Neural cell (in vitro differentiated cells): Measurements from ENCODE around the gene KLC1. TPM values are rescaled to one million over a fixed set of nuclear protein-coding genes. Genes with fewer than 3 reads are reported as not detected.

Source experiments
- H2AFZ ChIP-seq: fragments of 200-600, 300-800 bp; sonication (generic), shearing (Covaris generic); 2 replicates; pipeline ENCODE4 v1.6.0; 2014; ENCODE audit warnings: low read depth, mild to moderate bottlenecking, antibody characterized with exemption, low read length, moderate library complexity
- H3F3A ChIP-seq: fragments of 200-600 bp; shearing (Covaris generic); 2 replicates; pipeline ENCODE4 v1.6.1; 2016; ENCODE audit warnings: mild to moderate bottlenecking, moderate library complexity, mixed read lengths, antibody characterized with exemption, low read length; ENCODE audit not compliant: insufficient read depth, poor library complexity, severe bottlenecking
- H3K27ac ChIP-seq: fragments of 200-600, 300-800 bp; sonication (generic), shearing (Covaris generic); 2 replicates; pipeline ENCODE4 v1.5.1; 2014; ENCODE audit warnings: mild to moderate bottlenecking, low read length, moderate library complexity
- H3K27me3 ChIP-seq: fragments of 300-800, 200-600 bp; sonication (generic), shearing (Covaris generic); 2 replicates; pipeline ENCODE4 v1.6.0; 2014; ENCODE audit warnings: mild to moderate bottlenecking, low read depth, low read length, moderate library complexity; ENCODE audit not compliant: insufficient read depth
- H3K36me3 ChIP-seq: fragments of 300-800, 200-600 bp; sonication (generic), shearing (Covaris generic); 2 replicates; pipeline ENCODE4 v1.5.1; 2014; ENCODE audit warnings: mild to moderate bottlenecking, antibody characterized with exemption, low read length, moderate library complexity; ENCODE audit not compliant: insufficient read depth
- H3K4me2 ChIP-seq: fragments of 300-800, 200-600 bp; sonication (generic), shearing (Covaris generic); 2 replicates; pipeline ENCODE4 v1.6.0; 2014; ENCODE audit warnings: mild to moderate bottlenecking, low read length
- H3K4me3 ChIP-seq: fragments of 300-800, 200-600 bp; sonication (generic), shearing (Covaris generic); 2 replicates; pipeline ENCODE4 v1.5.1; 2014; ENCODE audit warnings: mild to moderate bottlenecking, low read length, moderate library complexity
- H3K79me2 ChIP-seq: fragments of 200-600 bp; shearing (Covaris generic); replicated peaks from 2 replicates; pipeline ENCODE4 v1.6.0; 2014; ENCODE audit warnings: mild to moderate bottlenecking, low read length, moderate library complexity; ENCODE audit not compliant: insufficient read depth
- H3K9ac ChIP-seq: fragments of 300-800, 200-600 bp; sonication (generic), shearing (Covaris generic); 2 replicates; pipeline ENCODE4 v1.6.1; 2016; ENCODE audit warnings: mild to moderate bottlenecking, low read length, mixed read lengths
- H3K9me2 ChIP-seq: fragments of 200-600 bp; shearing (Covaris generic); 2 replicates; pipeline ENCODE4 v1.6.1; 2016; ENCODE audit warnings: mild to moderate bottlenecking, low read length, mixed read lengths; ENCODE audit not compliant: insufficient read depth
- H3K9me3 ChIP-seq: fragments of 200-600, 300-800 bp; sonication (generic), shearing (Covaris generic); 2 replicates; pipeline ENCODE4 v1.6.1; 2016; ENCODE audit warnings: mild to moderate bottlenecking, mixed run types, low read length, moderate library complexity, mixed read lengths
- H4K20me1 ChIP-seq: fragments of 200-600 bp; shearing (Covaris generic); 2 replicates; pipeline ENCODE4 v1.6.1; 2016; ENCODE audit warnings: mild to moderate bottlenecking, mixed run types; ENCODE audit not compliant: insufficient read depth
- CTCF ChIP-seq: fragments of 450-650 bp; IDR thresholded peaks from 2 replicates; pipeline ENCODE4 v1.5.1; 2014; ENCODE audit warnings: antibody characterized with exemption, mild to moderate bottlenecking, moderate library complexity; ENCODE audit not compliant: poor library complexity, severe bottlenecking
- EP300 ChIP-seq: fragments of 450-650 bp; conservative IDR thresholded peaks from 2 replicates; pipeline ENCODE4 v1.6.1; 2014; ENCODE audit warnings: antibody characterized with exemption, mild to moderate bottlenecking, moderate library complexity; ENCODE audit not compliant: poor library complexity, severe bottlenecking
- EZH2 ChIP-seq: fragments of 200-600, 300-800 bp; shearing (Covaris generic), sonication (generic); IDR thresholded peaks from 2 replicates; pipeline ENCODE4 v1.6.1; 2014; ENCODE audit warnings: antibody characterized with exemption, low read length, borderline replicate concordance, mild to moderate bottlenecking; ENCODE audit not compliant: insufficient read depth, poor library complexity, severe bottlenecking
- MXI1 ChIP-seq: fragments of 450-650 bp; conservative IDR thresholded peaks from 2 replicates; pipeline ENCODE4 v1.6.1; 2014; ENCODE audit warnings: antibody characterized with exemption, mild to moderate bottlenecking; ENCODE audit not compliant: poor library complexity, severe bottlenecking
- POLR2AphosphoS5 ChIP-seq: IDR thresholded peaks from 2 replicates; pipeline ENCODE4 v1.6.1; 2012
- REST ChIP-seq: IDR thresholded peaks from 2 replicates; pipeline ENCODE4 v1.6.1; 2012; ENCODE audit warnings: borderline replicate concordance
- SMC3 ChIP-seq: fragments of 450-650 bp; conservative IDR thresholded peaks from 2 replicates; pipeline ENCODE4 v1.6.1; 2014; ENCODE audit warnings: antibody characterized with exemption, mild to moderate bottlenecking, moderate library complexity; ENCODE audit not compliant: poor library complexity
- TAF1 ChIP-seq: IDR thresholded peaks from 2 replicates; pipeline ENCODE4 v1.6.1; 2012; ENCODE audit warnings: low read depth
- polyA plus RNA-seq: library from polyadenylated mRNA; depleted of rRNA; stranded (reverse); fragments of >200 nt; gene quantifications from 2 replicates; pipeline ENCODE4 v1.2.3, GENCODE V29; 2014

The KLC1 gene
- polyA plus RNA-seq, 1 donor from 2014 or later: 1,272 TPM

DNA sequence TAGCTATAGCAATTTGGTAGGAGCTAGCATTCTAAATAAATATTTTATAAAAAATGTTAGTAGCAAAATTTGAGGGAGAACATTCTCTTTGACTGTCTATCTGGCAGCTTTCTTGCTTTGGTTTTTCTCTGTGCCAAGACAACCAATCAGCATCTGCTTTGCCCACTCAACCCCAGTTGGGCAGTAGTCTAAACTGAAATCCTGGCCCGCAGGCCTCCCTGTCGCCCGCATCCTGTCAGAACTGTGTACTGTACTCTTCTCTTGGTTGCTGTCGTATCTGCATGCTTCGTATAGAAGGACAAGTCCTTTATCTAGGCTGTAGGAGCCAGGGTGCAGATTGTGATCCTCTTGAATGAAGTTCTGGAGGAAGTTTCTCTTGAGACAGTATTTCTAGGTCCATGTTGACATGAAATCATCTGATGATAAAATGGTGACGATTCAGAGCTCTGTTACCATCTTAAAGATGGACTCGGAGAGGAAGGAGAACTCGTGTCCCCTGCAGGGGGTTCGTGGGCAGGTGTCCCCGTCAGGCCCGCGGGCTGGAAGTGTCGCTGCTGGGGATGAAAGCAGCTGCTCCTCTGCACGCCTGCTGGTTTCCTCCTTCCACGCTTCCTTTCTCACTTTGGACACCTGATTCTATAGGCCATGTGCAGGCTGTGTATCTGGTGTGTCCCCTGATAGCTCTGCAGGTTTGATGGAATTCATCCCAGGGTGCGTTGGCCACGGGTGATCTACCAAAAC, 51.6 kb downstream of the KLC1 start:
- Histone ChIP-seq H3K9me3 (no peaks in the 10 kb centered on the region), H3F3A (no peaks in the 10 kb centered on the region), H3K9ac (no peak overlapping the region), H3K36me3 (peaks cover 14% of the 10 kb centered on the region), H3K79me2 (no peaks in the 10 kb centered on the region), H4K20me1 (peaks cover 4% of the 10 kb centered on the region), H3K27me3 (no peaks in the 10 kb centered on the region), H2AFZ (no peak overlapping the region), H3K4me2 (no peak overlapping the region), H3K4me3 (no peak overlapping the region), H3K9me2 (no peaks in the 10 kb centered on the region), H3K27ac (no peak overlapping the region)
- TF ChIP-seq CTCF: no peak

DNA sequence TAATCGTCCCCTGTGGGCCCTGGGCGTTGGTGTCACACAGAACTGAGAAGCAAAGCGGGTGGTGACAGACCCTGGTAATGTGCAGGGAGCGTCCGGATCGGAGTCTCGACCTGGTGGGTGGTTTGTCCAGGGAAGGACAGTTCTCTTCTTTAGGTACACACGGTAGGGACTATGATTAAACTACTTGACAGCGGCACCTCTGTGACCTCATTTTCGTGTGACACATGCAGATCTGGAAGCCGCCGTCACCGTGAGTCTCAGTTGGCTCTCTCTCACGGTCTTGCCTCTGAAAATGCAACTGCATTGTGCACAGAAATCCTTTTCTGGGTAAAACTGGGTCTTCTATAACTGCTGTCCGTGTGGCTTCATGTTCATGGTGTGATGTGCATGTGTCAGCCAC, 54.1 kb downstream of the KLC1 start:
- Histone ChIP-seq H3K9ac (no peak overlapping the region), H3K9me2 (no peaks in the 10 kb centered on the region), H3K36me3 (peaks cover 7% of the 10 kb centered on the region), H3K27ac (no peak overlapping the region), H3K27me3 (no peaks in the 10 kb centered on the region), H3K79me2 (no peaks in the 10 kb centered on the region), H3K4me2 (no peak overlapping the region), H3K4me3 (no peak overlapping the region), H3K9me3 (no peaks in the 10 kb centered on the region), H2AFZ (no peak overlapping the region), H3F3A (no peaks in the 10 kb centered on the region), H4K20me1 (peaks cover 4% of the 10 kb centered on the region)
- TF ChIP-seq MXI1 (no peak), EP300 (no peak), CTCF (no peak), TAF1 (no peak), REST (no peak), EZH2 (no peak), POLR2AphosphoS5 (no peak), SMC3 (no peak)
